T-helper 17 cell (primary cell): ENCODE measurements around the gene ACTG1. TPM values are rescaled to one million over a fixed set of nuclear protein-coding genes. Genes with fewer than 3 reads are reported as not detected.

Source experiments
- ATAC-seq: fragments of 150-1000 bp; cut with Tn5 transposase; 2 replicates; pipeline ENCODE4 v1.10.0; 2021; ENCODE audit warnings: mild to moderate bottlenecking, moderate library complexity
- DNase-seq, 3 donors: peaks; one replicate each; pipeline versions ENCODE4 v3.0.0 to v3.0.0-alpha.2; 2020 to 2021
- H3K9me3 ChIP-seq: one replicate; pipeline ENCODE4 v1.7.0; 2013; ENCODE audit warnings: low read length, mild to moderate bottlenecking; ENCODE audit not compliant: control insufficient read depth, poor library complexity, severe bottlenecking
- H3K27ac Mint-ChIP-seq: one replicate; pipeline ENCODE4 v1.8.0; 2022; ENCODE audit warnings: mild to moderate bottlenecking, moderate library complexity, mixed read lengths
- H3K27me3 Mint-ChIP-seq: one replicate; pipeline ENCODE4 v1.8.0; 2022; ENCODE audit warnings: mixed read lengths
- H3K36me3 Mint-ChIP-seq: one replicate; pipeline ENCODE4 v1.8.0; 2022; ENCODE audit warnings: low read depth, mixed read lengths
- H3K4me1 Mint-ChIP-seq: one replicate; pipeline ENCODE4 v1.8.0; 2022; ENCODE audit warnings: mild to moderate bottlenecking, mixed read lengths
- H3K4me3 Mint-ChIP-seq: one replicate; pipeline ENCODE4 v1.8.0; 2022; ENCODE audit warnings: mild to moderate bottlenecking, moderate library complexity, mixed read lengths
- total RNA-seq, 4 donors: library from RNA in 2 of 4; stranded (reverse) in 2 of 4; gene quantifications; one replicate each; pipeline ENCODE4 v1.2.3 and lab custom pipeline; 2022 to 2026

Gene ACTG1
- 1,000 to 10,000 TPM; 1,202 to 1,502 TPM for total RNA-seq
- total RNA-seq (lab: John Stamatoyannopoulos, UW) = 707 to 1,073 reads per million in 2 donors

DNA sequence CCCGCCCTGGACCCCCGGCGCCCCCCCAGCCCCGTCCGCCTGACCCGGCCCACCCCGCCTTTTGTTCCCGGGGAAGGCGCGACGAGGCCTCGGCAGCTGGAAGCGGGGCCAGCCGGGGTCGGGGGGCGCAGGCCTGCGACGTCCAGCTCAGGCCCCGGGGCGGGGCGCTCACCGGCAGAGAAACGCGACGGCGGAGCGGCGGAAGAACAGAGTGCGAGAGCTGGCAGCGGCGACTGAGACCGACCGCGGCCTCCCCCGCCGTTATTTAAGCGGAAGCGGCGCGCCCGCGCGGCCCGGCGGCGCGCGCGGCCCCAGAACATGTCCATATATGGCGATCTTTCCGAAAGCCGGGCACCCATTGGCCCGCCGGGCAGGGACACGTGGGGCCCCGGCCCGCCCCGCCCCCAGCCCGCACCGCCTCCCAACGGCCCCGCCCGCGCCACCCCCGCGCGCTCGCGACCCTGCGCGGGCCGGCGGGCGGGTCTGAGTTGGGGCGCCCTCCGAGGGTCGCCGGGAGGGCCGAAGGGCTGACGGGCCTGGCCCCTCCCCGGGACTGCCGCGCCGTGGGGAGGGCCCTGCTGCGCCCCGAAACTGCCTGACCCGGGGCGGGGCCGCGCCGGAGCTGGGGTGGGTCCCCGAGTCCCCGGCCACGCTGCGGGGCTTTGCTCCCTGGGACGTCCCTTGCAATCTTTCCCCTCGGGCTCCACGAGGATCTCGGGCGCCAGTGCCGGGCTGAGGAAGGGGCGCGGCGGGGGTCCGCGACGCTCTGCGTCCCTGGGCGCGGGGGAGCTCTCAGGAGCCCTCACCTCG, at the start of gene ACTG1:
Gene ACTG1, minus strand, starts transcription at position 238 of the 810 bp plus-strand sequence. CDS start 445 bp downstream, outside the sequence.
- H3K9me3 ChIP-seq = no peaks in the 10 kb centered on the region
- DNase-seq (peak; percentile 87 to 89 (median 88)), ATAC-seq (peak; percentile 79)
- Mint-ChIP-seq H3K36me3 (peaks cover 16% of the 10 kb centered on the region), H3K4me1 (peaks cover 46% of the 10 kb centered on the region), H3K27me3 (peaks cover 5% of the 10 kb centered on the region), H3K27ac (peak within 1 kb of the TSS; percentile 99), H3K4me3 (peak within 1 kb of the TSS; percentile 99)

- ATAC-seq (no peak), DNase-seq (no peak)
- Mint-ChIP-seq H3K4me1 (no peaks in the 10 kb centered on the region), H3K36me3 (peaks cover 5% of the 10 kb centered on the region), H3K4me3 (no peak overlapping the region), H3K27me3 (no peaks in the 10 kb centered on the region), H3K27ac (peak overlapping the region; percentile 57)
- H3K9me3 ChIP-seq = no peaks in the 10 kb centered on the region
Observed at GRCh38 chr17:81561494-81561885, 48.9 kb upstream of the ACTG1 start.

- H3K27ac Mint-ChIP-seq = no peak overlapping the region
- H3K4me1 Mint-ChIP-seq = no peaks in the 10 kb centered on the region
- no peak for DNase-seq
- H3K9me3 ChIP-seq = no peaks in the 10 kb centered on the region
- peaks cover 2% of the 10 kb centered on the region for H3K36me3 Mint-ChIP-seq
- no peak overlapping the region for H3K4me3 Mint-ChIP-seq
- no peaks in the 10 kb centered on the region for H3K27me3 Mint-ChIP-seq
- ATAC-seq = no peak
Observed at GRCh38 chr17:81558941-81559806, 46.6 kb upstream of the ACTG1 start.

- peaks cover 4% of the 10 kb centered on the region for H3K4me1 Mint-ChIP-seq
- no peak for ATAC-seq
- H3K9me3 ChIP-seq = no peaks in the 10 kb centered on the region
- H3K27me3 Mint-ChIP-seq = no peaks in the 10 kb centered on the region
- H3K36me3 Mint-ChIP-seq = peaks cover 2% of the 10 kb centered on the region
- no peak for DNase-seq
- H3K4me3 Mint-ChIP-seq = no peak overlapping the region
- H3K27ac Mint-ChIP-seq = no peak overlapping the region
Observed at GRCh38 chr17:81558115-81558468, 45.5 kb upstream of the ACTG1 start.

GRCh38 chr17:81557276-81558114, 44.9 kb upstream of the ACTG1 start:
- no peak overlapping the region for H3K27ac Mint-ChIP-seq
- H3K27me3 Mint-ChIP-seq = no peaks in the 10 kb centered on the region
- ATAC-seq = no peak
- no peaks in the 10 kb centered on the region for H3K9me3 ChIP-seq
- no peak overlapping the region for H3K4me3 Mint-ChIP-seq
- DNase-seq = no peak
- H3K36me3 Mint-ChIP-seq = peaks cover 2% of the 10 kb centered on the region
- H3K4me1 Mint-ChIP-seq = peaks cover 6% of the 10 kb centered on the region

- no peak for DNase-seq
- no peaks in the 10 kb centered on the region for H3K9me3 ChIP-seq
- Mint-ChIP-seq H3K4me1 (peaks cover 6% of the 10 kb centered on the region), H3K4me3 (no peak overlapping the region), H3K27me3 (no peaks in the 10 kb centered on the region), H3K36me3 (peaks cover 2% of the 10 kb centered on the region), H3K27ac (no peak overlapping the region)
- ATAC-seq = no peak
Observed at GRCh38 chr17:81556863-81557262, 44.3 kb upstream of the ACTG1 start.

DNA sequence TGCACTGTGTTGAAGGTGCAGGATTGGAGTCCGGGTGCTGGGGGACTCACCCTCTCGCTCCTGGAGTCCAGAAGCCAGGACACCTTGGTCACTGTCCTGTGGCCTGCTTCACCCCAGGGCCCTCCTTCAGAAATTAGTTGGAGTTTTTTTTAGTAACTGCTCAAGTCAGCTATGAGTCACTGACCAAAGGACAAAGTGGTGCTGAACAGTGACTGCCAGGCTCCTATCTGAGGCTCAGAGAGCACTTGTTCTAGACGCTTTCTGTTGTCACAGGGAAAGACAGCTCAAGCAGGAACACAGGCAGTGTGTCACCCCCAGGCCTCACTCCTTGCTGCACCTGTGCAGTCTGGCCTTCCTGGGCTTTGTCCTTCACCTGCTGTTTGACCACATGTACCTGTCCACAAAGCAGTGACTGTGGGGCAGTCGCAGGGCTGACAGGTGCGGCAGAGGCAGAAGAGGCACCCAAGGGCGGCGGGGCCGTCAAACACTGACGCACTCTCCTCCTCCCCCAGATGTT, 43.6 kb upstream of the ACTG1 start:
- H3K9me3 ChIP-seq = no peaks in the 10 kb centered on the region
- DNase-seq (no peak), ATAC-seq (no peak)
- Mint-ChIP-seq H3K27me3 (no peaks in the 10 kb centered on the region), H3K4me1 (peaks cover 9% of the 10 kb centered on the region), H3K36me3 (peaks cover 2% of the 10 kb centered on the region), H3K27ac (no peak overlapping the region), H3K4me3 (no peak overlapping the region)

DNA sequence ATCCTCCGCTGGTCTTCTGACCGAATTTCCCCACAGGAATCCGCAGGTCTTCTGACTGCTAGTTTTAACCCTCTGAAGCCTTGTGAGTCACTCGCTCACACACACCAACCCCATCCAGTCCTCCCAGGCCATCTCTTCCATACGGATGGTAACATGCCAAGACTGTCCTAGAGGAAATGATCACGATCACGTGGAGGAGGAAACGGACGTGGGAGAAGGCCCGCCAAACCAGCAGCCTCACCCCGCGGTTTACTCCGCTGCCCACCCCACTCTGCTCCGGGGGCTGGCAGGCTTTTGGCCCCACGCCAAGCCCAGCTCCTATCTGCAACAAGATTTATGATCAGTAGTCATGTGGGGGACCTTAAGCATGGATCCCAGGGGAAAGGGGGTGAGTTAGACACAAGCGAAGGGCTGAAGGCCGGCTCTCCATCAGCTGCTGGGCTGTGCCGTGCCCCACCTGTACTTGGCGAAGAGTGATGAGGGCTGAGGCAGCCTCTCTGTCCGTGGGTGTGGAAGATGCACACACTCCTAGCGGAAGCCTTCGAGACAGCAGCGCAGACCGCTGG, 41.1 kb upstream of the ACTG1 start:
- Mint-ChIP-seq H3K4me1 (peaks cover 20% of the 10 kb centered on the region), H3K4me3 (peak overlapping the region; percentile 94), H3K27ac (peak overlapping the region; percentile 84), H3K36me3 (peaks cover 2% of the 10 kb centered on the region), H3K27me3 (no peaks in the 10 kb centered on the region)
- H3K9me3 ChIP-seq = no peaks in the 10 kb centered on the region
- DNase-seq = no peak
- ATAC-seq = no peak

GRCh38 chr17:81553018-81553615, 40.5 kb upstream of the ACTG1 start:
- DNase-seq = peak; percentile 36 to 73 (median 62)
- Mint-ChIP-seq H3K4me3 (peak overlapping the region; percentile 94), H3K4me1 (peaks cover 20% of the 10 kb centered on the region), H3K36me3 (peaks cover 2% of the 10 kb centered on the region), H3K27me3 (no peaks in the 10 kb centered on the region), H3K27ac (peak overlapping the region; percentile 84)
- no peaks in the 10 kb centered on the region for H3K9me3 ChIP-seq
- ATAC-seq = peak; percentile 78

DNA sequence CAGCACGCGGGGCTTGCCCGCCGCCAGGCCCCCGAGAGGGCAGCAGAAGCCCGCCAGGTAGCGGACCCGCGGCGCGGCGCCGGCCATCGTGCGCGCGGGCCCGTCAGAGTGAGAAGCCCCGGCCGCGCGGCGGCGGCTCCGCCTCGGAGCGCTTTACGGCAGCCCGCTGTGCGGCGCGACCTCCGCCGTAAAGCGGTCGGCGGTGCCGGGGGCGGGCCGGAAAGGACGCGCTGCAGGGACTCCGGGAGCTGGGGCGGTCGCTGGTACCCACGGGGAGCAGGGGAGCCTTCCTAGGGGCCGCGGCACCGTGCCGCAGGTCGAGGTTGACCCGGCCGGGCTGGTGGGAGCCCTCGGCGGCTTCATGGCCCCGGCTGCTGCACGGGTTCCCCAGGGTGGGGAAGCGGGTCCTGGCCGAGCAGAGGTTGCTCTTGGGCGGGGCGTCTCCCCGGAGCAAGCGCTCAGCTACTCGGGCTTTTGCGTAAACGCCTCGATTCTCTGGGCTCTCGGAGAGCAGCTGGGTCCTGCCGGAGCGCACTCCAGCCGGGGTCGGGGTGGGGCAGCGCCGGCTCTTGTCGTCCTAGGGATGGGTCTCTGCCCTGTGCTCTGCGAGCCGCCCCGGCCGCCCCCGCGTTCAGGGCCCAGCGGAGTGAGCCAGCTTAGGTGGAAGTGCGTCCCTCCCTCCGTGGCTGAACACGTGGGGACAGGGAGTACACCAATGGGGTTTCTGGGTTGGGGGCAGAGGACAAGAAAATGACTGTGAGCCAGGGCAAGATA, 39.8 kb upstream of the ACTG1 start, which contains the start of gene FAAP100:
Gene FAAP100, minus strand, starts transcription at position 110 of the 774 bp plus-strand sequence. Its CDS starts 23 bp downstream, at position 87.
- Mint-ChIP-seq H3K4me3 (peak within 1 kb of the TSS; percentile 94), H3K27me3 (no peaks in the 10 kb centered on the region), H3K4me1 (peaks cover 20% of the 10 kb centered on the region), H3K36me3 (peaks cover 2% of the 10 kb centered on the region), H3K27ac (peak within 1 kb of the TSS; percentile 84)
- peak; percentile 68 for ATAC-seq
- H3K9me3 ChIP-seq = no peaks in the 10 kb centered on the region
- peak; percentile 79 to 80 (median 79) for DNase-seq

GRCh38 chr17:81551458-81552243, 39.1 kb upstream of the ACTG1 start:
- H3K4me1 Mint-ChIP-seq = peaks cover 20% of the 10 kb centered on the region
- ATAC-seq (no peak), DNase-seq (no peak)
- no peaks in the 10 kb centered on the region for H3K27me3 Mint-ChIP-seq
- peak overlapping the region; percentile 94 for H3K4me3 Mint-ChIP-seq
- no peaks in the 10 kb centered on the region for H3K36me3 Mint-ChIP-seq
- no peaks in the 10 kb centered on the region for H3K9me3 ChIP-seq
- peak overlapping the region; percentile 56 for H3K27ac Mint-ChIP-seq
